Fibroblast of the aortic adventitia (primary cell): ENCODE data around the gene PIK3R1. TPM values are rescaled to one million over a fixed set of nuclear protein-coding genes. Genes with fewer than 3 reads are reported as not detected.

Experiments
- DNase-seq: peaks from one replicate; pipeline ENCODE4 v3.0.0-alpha.2; 2010; ENCODE audit warnings: low read depth
- H3K4me3 ChIP-seq: 2 replicates; pipeline ENCODE4 v1.5.1; 2011; ENCODE audit warnings: low read depth, mild to moderate bottlenecking, control low read depth, low read length, moderate library complexity
- CTCF ChIP-seq: IDR thresholded peaks from 2 replicates; pipeline ENCODE4 v1.5.1; 2011; ENCODE audit warnings: mild to moderate bottlenecking, low read length, control low read depth, inconsistent platforms; ENCODE audit not compliant: insufficient read depth
- total RNA-seq: library from RNA; depleted of rRNA; stranded (reverse); fragments of >200 nt; gene quantifications from 2 replicates; pipeline ENCODE4 v1.2.3, GENCODE V29; 2012; ENCODE audit warnings: low replicate concordance

PIK3R1 gene
- total RNA-seq, 1 donor = 45.1 TPM

GRCh38 chr5:68182094-68182493 lies 33.5 kb upstream of the PIK3R1 start:
- no peak for DNase-seq
- H3K4me3 ChIP-seq = no peak overlapping the region
- TF ChIP-seq CTCF = no peak

DNA sequence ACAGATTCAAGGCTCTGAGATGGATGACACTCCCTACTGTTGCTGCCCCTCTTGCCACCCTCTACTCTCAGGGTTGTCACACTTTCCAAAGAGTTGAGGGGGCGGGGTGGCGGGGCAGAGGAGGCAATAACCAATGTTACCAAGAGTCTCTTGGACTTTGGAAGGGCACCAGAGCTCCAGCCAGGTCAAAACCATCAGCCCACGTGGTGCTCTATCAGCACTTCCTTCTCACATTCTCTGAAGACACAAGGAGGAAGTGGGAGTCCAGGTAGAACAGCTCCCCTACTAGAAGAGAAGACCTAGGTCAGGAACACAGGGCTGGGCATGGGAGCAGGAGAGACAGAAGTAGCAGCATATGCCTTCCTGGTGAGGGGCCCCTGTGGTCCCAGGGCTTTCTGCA lies 33.0 kb upstream of the PIK3R1 start:
- H3K4me3 ChIP-seq = no peak overlapping the region
- TF ChIP-seq CTCF = no peak
- no peak for DNase-seq

DNA sequence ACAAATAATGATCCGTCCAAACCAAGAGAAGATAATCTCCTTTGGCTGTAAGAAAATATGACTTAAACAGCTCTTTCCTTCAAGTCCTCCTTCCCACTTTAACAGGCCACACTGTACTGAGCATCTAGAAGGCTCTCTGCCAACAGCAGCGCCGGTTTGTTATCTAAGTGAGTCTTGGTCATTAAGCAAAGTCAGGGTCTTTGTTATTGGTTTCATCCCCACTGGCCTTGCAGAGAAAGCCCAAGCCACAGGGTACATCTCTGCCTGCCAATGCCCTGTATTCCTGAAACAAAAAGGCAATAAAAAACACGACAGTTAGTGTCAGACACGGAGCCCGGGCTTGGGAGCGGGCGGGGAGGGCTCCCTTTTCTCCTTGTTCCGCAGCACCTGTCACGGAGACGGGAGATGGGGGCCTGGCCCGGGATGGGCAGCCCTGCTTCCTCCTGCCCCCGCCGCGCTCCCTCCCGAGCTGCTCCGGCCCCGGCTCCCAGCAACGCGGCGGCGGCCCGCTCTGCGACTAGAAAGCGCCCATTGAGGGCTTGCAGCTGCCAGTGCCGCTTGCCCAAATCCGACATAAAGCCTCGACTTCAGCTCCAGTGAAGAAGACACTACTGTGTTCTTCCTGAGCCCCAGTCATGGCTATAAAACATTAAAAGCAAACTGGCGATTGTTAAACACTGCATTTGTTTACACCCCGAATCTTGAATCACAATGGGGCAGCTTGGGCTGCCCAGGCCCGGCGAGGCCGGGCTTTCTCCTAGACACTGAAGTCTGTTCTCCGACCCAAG lies 28.1 kb upstream of the PIK3R1 start:
- no peak overlapping the region for H3K4me3 ChIP-seq
- no peak for TF ChIP-seq CTCF
- DNase-seq = no peak

- no peak for TF ChIP-seq CTCF
- no peak for DNase-seq
- H3K4me3 ChIP-seq = no peak overlapping the region
Observed at GRCh38 chr5:68189171-68189570, 26.4 kb upstream of the PIK3R1 start.

GRCh38 chr5:68189613-68190012 lies 25.9 kb upstream of the PIK3R1 start:
- no peak for TF ChIP-seq CTCF
- no peak overlapping the region for H3K4me3 ChIP-seq
- no peak for DNase-seq

- H3K4me3 ChIP-seq = no peak overlapping the region
- no peak for DNase-seq
- TF ChIP-seq CTCF = no peak
Observed at GRCh38 chr5:68190619-68191018, 24.9 kb upstream of the PIK3R1 start.
